Esophagus squamous epithelium (tissue), 4 donors: ENCODE results near the gene ZNRF3.

ENCODE experiments used
- POLR2A ChIP-seq, 4 donors: fragments of 450-650 bp; IDR thresholded peaks; one replicate each; pipeline ENCODE4 v1.6.1; 2017; ENCODE audit warnings: antibody characterized with exemption in 4 of 4, mild to moderate bottlenecking in 4 of 4, moderate library complexity in 3 of 4
- TF ChIP-seq, protein P1 (sequence below), 6 experiments: fragments of 450-650 bp in 4 of 6; fragments of 200-600 bp in 2 of 6; sonication (generic) in 2 of 6; IDR thresholded peaks; one replicate each; pipeline ENCODE4 v1.5.1; 2016 to 2019; ENCODE audit warnings: antibody characterized with exemption in 6 of 6, mild to moderate bottlenecking in 4 of 6, moderate library complexity in 4 of 6

DNA sequence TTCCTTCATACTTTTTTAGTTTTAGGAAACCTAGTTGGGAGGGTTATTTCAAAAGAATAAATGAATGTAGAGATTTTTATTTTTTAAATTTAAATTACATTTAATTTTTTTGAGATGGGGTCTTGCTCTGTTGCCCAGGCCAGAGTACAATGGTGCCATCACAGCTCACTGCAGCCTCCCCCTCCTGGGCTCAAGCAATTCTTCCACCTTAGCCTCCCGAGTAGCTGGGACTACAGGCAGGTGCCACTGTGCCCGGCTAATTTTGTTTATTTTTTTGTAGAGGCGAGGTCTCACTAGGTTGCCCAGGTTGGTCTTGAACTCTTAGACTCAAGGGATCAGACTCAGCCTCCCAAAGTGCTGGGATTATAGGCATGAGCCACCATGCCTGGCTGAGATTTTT is 32.6 kb downstream of the ZNRF3 start:
- TF ChIP-seq, protein P1, sequence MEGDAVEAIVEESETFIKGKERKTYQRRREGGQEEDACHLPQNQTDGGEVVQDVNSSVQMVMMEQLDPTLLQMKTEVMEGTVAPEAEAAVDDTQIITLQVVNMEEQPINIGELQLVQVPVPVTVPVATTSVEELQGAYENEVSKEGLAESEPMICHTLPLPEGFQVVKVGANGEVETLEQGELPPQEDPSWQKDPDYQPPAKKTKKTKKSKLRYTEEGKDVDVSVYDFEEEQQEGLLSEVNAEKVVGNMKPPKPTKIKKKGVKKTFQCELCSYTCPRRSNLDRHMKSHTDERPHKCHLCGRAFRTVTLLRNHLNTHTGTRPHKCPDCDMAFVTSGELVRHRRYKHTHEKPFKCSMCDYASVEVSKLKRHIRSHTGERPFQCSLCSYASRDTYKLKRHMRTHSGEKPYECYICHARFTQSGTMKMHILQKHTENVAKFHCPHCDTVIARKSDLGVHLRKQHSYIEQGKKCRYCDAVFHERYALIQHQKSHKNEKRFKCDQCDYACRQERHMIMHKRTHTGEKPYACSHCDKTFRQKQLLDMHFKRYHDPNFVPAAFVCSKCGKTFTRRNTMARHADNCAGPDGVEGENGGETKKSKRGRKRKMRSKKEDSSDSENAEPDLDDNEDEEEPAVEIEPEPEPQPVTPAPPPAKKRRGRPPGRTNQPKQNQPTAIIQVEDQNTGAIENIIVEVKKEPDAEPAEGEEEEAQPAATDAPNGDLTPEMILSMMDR (IDR thresholded peaks at IDR 0.05), result no peak
- TF ChIP-seq POLR2A (IDR thresholded peaks at IDR 0.05), result no peak
